WERI-Rb-1 (cell line): Measurements from ENCODE around the gene CPT1B.

Source experiments
- DNase-seq: peaks from one replicate; pipeline ENCODE4 v3.0.0-alpha.2; 2020
- H3K27ac ChIP-seq: fragments of 250-450 bp; sonication (Bioruptor Pico); 2 replicates; pipeline ENCODE4 v1.5.1; 2020; ENCODE audit warnings: mild to moderate bottlenecking, moderate library complexity
- H3K27me3 ChIP-seq: fragments of 250-450 bp; sonication (Bioruptor Pico); 2 replicates; pipeline ENCODE4 v1.5.1; 2021; ENCODE audit warnings: mild to moderate bottlenecking, low read depth, moderate library complexity; ENCODE audit not compliant: insufficient read depth, severe bottlenecking
- H3K36me3 ChIP-seq: fragments of 250-450 bp; sonication (Bioruptor Pico); 2 replicates; pipeline ENCODE4 v1.5.1; 2020; ENCODE audit warnings: mild to moderate bottlenecking, moderate library complexity
- H3K4me3 ChIP-seq: 2 replicates; pipeline ENCODE4 v1.5.1; 2011; ENCODE audit warnings: low read depth, mild to moderate bottlenecking, control low read depth, low read length
- H3K9me3 ChIP-seq: fragments of 250-450 bp; sonication (Bioruptor Pico); 2 replicates; pipeline ENCODE4 v1.5.1; 2021; ENCODE audit warnings: mild to moderate bottlenecking, moderate library complexity; ENCODE audit not compliant: severe bottlenecking
- CTCF ChIP-seq: IDR thresholded peaks from 2 replicates; pipeline ENCODE4 v1.5.1; 2011; ENCODE audit warnings: low read depth, mild to moderate bottlenecking, control low read depth, inconsistent platforms, low read length

CPT1B gene

GRCh38 chr22:50575426-50575941 is 2.7 kb downstream of the CPT1B start:
- H3K27me3 ChIP-seq = no peaks in the 10 kb centered on the region
- H3K36me3 ChIP-seq = peaks cover 35% of the 10 kb centered on the region
- H3K9me3 ChIP-seq = no peaks in the 10 kb centered on the region
- H3K4me3 ChIP-seq = no peak overlapping the region
- no peak for DNase-seq
- no peak overlapping the region for H3K27ac ChIP-seq
- TF ChIP-seq CTCF = no peak

- Histone ChIP-seq H3K27me3 (no peaks in the 10 kb centered on the region), H3K9me3 (no peaks in the 10 kb centered on the region), H3K36me3 (peaks cover 30% of the 10 kb centered on the region), H3K4me3 (no peak overlapping the region), H3K27ac (no peak overlapping the region)
- DNase-seq = no peak
- TF ChIP-seq CTCF = no peak
Observed at GRCh38 chr22:50574383-50574755, 3.9 kb downstream of the CPT1B start.

GRCh38 chr22:50573491-50574382 is 4.5 kb downstream of the CPT1B start:
- DNase-seq = no peak
- H3K27ac ChIP-seq = no peak overlapping the region
- H3K36me3 ChIP-seq = peaks cover 30% of the 10 kb centered on the region
- no peak for TF ChIP-seq CTCF
- H3K4me3 ChIP-seq = no peak overlapping the region
- H3K9me3 ChIP-seq = no peaks in the 10 kb centered on the region
- H3K27me3 ChIP-seq = no peaks in the 10 kb centered on the region

GRCh38 chr22:50572965-50573364 is 5.3 kb downstream of the CPT1B start:
- H3K9me3 ChIP-seq = no peaks in the 10 kb centered on the region
- H3K36me3 ChIP-seq = peaks cover 35% of the 10 kb centered on the region

GRCh38 chr22:50571264-50572175 is 6.7 kb downstream of the CPT1B start:
- DNase-seq = no peak
- H3K9me3 ChIP-seq = no peaks in the 10 kb centered on the region
- TF ChIP-seq CTCF = no peak
- peaks cover 37% of the 10 kb centered on the region for H3K36me3 ChIP-seq
- H3K27me3 ChIP-seq = no peaks in the 10 kb centered on the region
- H3K4me3 ChIP-seq = no peak overlapping the region
- no peak overlapping the region for H3K27ac ChIP-seq

More at GRCh38 chr22:50572965-50573364, 5.3 kb downstream of the CPT1B start:
- Histone ChIP-seq H3K4me3 (no peak overlapping the region), H3K27ac (no peak overlapping the region), H3K27me3 (no peaks in the 10 kb centered on the region)
- no peak for TF ChIP-seq CTCF
- no peak for DNase-seq
